Cardiac septum (tissue), 1 donor: ENCODE measurements around the gene PTPN23. TPM values are rescaled to one million over a fixed set of nuclear protein-coding genes. Genes with fewer than 3 reads are reported as not detected.

ENCODE experiments used
- DNase-seq: peaks from one replicate; pipeline ENCODE4 v3.0.0-alpha.2; 2020; ENCODE audit warnings: low spot score
- intact Hi-C: fragments of 100-400 bp; cut with DNase I; formaldehyde crosslinking; loops from one replicate; pipeline ENCODE4 v1.14.0; 2022
- total RNA-seq: library from RNA; stranded (reverse); fragmentation: NEBNext Ultra II Directional; extraction: Animal tissue kit (Norgen Biotek cat#: 25700); gene quantifications from one replicate; pipeline ENCODE4 v1.2.1, GENCODE V29; 2021
- donor health status: DM: no; HTN: no; CAD: no.

The PTPN23 gene
- total RNA-seq, 1 donor from 2014 or later: 24.0 TPM

GRCh38 chr3:47398228-47398627 is 17.4 kb downstream of the PTPN23 start:
- intact Hi-C loops: no loop called here
- DNase-seq: no peak

GRCh38 chr3:47399016-47399415 is 18.2 kb downstream of the PTPN23 start:
- no peak for DNase-seq
- intact Hi-C loops: no loop called here

GRCh38 chr3:47399531-47400270 is 18.9 kb downstream of the PTPN23 start:
- intact Hi-C loops: no loop called here
- no peak for DNase-seq

GRCh38 chr3:47404431-47404876 is 23.6 kb downstream of the PTPN23 start:
- intact Hi-C loops: no loop called here
- no peak for DNase-seq

- intact Hi-C loops: no loop called here
- no peak for DNase-seq
Observed at GRCh38 chr3:47404955-47405790, 24.4 kb downstream of the PTPN23 start.

- no peak for DNase-seq
- intact Hi-C loops: no loop called here
Observed at GRCh38 chr3:47405820-47406761, 25.3 kb downstream of the PTPN23 start.

GRCh38 chr3:47406762-47407149 is 25.9 kb downstream of the PTPN23 start:
- intact Hi-C loops: no loop called here
- DNase-seq: no peak

- intact Hi-C loops: no loop called here
Observed at GRCh38 chr3:47407237-47407636, 26.4 kb downstream of the PTPN23 start.

GRCh38 chr3:47407896-47408838 is 27.3 kb downstream of the PTPN23 start:
- no peak for DNase-seq
- intact Hi-C loops: no loop called here

More at GRCh38 chr3:47407237-47407636, 26.4 kb downstream of the PTPN23 start:
- no peak for DNase-seq

GRCh38 chr3:47408839-47409229 is 28.0 kb downstream of the PTPN23 start:
- DNase-seq: no peak
- intact Hi-C loops: no loop called here

- DNase-seq: no peak
Observed at GRCh38 chr3:47409284-47409683, 28.5 kb downstream of the PTPN23 start.

GRCh38 chr3:47409688-47410416 is 29.0 kb downstream of the PTPN23 start:
- DNase-seq: no peak

More at GRCh38 chr3:47409284-47409683, 28.5 kb downstream of the PTPN23 start:
- intact Hi-C loops: no loop called here

GRCh38 chr3:47410417-47410720 is 29.5 kb downstream of the PTPN23 start:
- intact Hi-C loops: no loop called here
- no peak for DNase-seq

More at GRCh38 chr3:47409688-47410416, 29.0 kb downstream of the PTPN23 start:
- intact Hi-C loops: no loop called here

- intact Hi-C loops: no loop called here
- DNase-seq: no peak
Observed at GRCh38 chr3:47410801-47411646, 30.2 kb downstream of the PTPN23 start.

- intact Hi-C loops: no loop called here
- DNase-seq: no peak
Observed at GRCh38 chr3:47411696-47412452, 31.1 kb downstream of the PTPN23 start.

GRCh38 chr3:47412453-47412756 is 31.6 kb downstream of the PTPN23 start:
- intact Hi-C loops: no loop called here
- no peak for DNase-seq
